SK-N-MC (cell line): ENCODE data around the gene MAGEA6.

Experiments used
- EZH2 ChIP-seq: fragments of 200-600 bp; sonication (generic); IDR thresholded peaks from one replicate; pipeline ENCODE4 v1.6.1; 2017; ENCODE audit warnings: antibody characterized with exemption
- FOXP2 ChIP-seq: optimal IDR thresholded peaks from 2 replicates; pipeline ENCODE3; 2011; ENCODE audit warnings: mild to moderate bottlenecking, moderate library complexity; ENCODE audit not compliant: insufficient read depth; ENCODE audit errors: extremely low read length, control extremely low read depth
- POLR2AphosphoS5 ChIP-seq: IDR thresholded peaks from 2 replicates; pipeline ENCODE4 v1.6.1; 2012; ENCODE audit warnings: mild to moderate bottlenecking, low read depth, low read length, borderline replicate concordance

DNA sequence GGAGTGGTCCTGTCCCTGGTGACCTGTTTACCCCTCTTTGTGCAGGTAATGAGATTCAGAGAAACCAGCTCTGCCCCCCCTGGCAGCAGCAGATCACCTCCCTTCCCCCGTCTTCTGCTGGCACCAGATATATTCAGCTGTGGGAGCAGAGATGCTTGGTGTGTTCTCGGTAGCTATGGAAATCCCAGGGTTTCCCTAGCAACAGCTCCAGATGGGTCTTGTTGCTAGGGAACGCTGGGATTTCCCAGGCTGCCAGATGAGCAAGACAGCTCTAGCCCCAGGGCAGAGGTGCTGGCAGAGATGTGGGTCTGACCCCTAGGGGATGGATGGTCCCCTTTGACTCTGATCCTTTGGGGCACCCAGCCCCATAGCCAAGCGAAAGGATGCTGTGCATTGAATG lies 40.9 kb upstream of the MAGEA6 start:
- no peak for TF ChIP-seq EZH2
- TF ChIP-seq POLR2AphosphoS5, result no peak
- no peak for TF ChIP-seq FOXP2
